Measurements from ENCODE around the gene PSKH1.

PSKH1 gene

DNA sequence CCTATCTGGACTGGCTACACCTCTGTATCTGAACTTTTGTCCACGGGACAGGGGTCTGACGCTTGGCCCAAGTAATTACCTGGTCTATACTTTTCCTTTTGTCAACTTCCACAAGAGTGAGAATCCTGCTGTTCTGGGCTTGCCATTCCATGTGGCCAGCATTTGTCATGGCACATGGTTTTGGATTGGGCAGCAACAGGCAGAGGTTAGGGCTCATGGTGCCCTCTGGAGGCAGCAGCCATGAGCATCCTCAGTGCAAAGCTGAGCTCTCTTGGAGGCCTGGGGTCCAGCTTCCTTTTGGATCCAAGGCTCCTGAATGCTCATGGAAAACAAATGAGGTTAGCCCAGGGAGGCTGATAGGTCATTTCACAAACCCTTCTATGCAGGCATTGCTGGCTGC, 27.7 kb upstream of the PSKH1 start:
- no peak for DNase-seq (ENCODE audit: low spot score)

DNA sequence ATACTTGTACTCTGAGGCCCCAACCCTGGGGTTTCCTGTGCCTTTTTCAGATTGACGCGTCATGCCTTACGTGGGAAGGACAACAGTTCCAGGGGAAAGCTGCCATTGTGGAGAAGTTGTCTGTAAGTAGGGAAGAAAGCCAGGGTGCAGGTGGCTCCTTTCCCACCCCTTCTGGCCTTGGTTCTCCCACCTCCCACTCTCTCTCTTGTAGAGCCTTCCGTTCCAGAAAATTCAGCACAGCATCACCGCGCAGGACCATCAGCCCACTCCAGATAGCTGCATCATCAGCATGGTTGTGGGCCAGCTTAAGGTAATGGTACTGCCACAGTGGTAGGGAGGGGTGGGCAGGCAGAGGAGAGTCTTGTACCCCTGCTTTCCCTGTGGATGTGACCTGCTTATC, 24.8 kb upstream of the PSKH1 start:
- no peak for DNase-seq (ENCODE audit: low spot score)

DNA sequence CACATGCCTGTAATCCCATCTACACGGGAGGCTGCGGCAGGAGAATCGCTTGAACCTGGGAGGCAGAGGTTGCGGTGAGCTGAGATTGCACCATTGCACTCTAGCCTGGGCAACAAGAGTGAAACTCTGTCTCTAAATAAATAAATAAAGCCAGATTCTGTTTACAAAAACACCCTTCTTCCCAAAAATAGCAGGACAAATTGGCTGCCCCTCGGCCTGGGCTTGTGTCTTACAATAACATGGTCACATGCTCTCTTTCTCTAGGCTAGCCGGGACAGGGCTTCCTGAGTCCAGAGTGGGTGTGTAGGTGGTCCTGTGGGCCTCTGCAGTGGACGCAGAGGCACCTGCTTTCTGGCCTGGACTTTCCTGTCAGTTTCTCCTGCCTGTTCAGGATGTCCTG, 23.4 kb upstream of the PSKH1 start:
- DNase-seq (ENCODE audit: low spot score) = no peak

DNA sequence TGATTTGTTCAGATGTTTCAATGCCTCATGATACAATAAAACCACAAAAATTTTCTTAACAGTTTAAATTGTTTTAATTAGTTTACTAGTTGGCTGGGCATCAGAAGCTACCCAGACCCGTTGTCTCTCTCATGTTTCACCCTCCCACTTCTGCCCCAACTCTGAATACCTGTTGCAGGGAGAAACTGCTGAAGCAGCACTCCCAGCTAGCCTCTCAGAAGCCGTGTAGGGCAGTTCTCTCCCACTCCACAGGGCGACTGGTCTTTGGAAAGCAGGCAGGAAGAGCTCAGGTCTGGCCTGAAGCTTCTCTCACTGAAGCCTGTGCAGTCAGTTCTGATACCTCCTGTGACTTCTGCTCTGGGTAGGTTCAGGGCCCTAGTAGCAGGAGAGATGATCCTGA, 21.8 kb upstream of the PSKH1 start:
- DNase-seq (ENCODE audit: low spot score) = no peak

DNA sequence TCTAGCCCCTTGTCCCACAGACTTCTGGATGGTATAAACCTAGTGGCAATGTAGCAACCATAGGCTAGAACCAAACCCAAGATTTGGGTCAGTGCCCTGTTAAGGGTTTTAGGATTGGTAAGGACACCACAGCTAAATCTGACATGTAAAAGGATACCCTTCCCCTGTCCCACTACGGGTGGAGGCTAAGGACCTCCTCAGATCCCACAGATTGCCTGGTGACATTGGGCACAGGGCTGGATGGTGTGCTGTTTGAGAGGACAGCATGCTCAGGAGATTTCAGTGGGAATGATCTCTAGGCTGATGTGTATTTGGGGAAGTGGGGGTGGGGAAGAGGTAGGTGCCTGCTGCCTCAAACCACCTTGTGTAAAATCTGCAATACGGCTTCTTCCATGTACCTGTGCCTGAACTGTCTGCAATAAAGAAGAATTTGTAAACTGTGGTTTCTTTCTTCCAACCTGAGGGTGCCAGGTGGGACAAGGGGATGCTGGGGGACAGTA, 20.9 kb upstream of the PSKH1 start:
- DNase-seq (ENCODE audit: low spot score) = no peak

DNA sequence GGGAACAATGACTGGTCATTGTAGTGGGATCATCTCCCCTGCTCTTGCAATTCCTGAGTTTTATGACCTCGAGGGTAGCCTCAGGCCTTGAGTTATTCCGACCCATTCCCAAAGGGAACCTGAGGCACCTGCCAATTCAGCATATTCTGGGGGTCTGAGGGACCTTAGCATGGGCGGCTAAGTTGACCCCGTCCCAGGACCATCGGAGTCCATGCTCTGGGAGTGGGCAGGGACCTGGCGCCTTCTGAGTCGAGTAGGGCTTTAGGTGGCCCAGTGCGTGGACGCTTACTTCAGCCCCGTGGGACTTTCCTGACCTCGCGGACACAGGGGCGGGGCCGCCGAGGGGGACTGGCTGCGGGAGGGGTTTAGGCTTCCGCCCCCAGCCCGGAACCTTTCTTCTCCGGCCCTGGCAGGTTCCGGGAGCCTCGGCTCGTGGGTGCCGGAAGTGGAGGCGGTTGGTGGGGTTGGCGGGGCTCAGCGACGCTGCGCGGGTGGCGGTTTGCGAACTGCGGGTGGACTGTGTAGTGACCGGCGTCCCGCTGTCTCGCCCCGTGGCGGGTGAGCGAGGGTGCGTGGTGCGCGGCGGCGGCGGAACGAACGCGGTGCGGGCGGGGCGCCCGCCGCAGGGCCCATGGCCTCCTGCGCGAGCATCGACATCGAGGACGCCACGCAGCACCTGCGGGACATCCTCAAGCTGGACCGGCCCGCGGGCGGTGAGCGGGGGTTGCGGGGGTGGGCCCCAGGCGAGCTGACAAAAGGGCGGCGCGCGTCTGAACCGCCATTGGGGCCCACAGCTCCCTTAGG, 20.2 kb upstream of the PSKH1 start, which contains the start of gene EDC4:
TSS of gene EDC4 (plus strand) at position 422 of the 804 bp plus-strand sequence. CDS start at position 632, 210 bp downstream.
- peak; percentile 88 for DNase-seq (ENCODE audit: low spot score)

DNA sequence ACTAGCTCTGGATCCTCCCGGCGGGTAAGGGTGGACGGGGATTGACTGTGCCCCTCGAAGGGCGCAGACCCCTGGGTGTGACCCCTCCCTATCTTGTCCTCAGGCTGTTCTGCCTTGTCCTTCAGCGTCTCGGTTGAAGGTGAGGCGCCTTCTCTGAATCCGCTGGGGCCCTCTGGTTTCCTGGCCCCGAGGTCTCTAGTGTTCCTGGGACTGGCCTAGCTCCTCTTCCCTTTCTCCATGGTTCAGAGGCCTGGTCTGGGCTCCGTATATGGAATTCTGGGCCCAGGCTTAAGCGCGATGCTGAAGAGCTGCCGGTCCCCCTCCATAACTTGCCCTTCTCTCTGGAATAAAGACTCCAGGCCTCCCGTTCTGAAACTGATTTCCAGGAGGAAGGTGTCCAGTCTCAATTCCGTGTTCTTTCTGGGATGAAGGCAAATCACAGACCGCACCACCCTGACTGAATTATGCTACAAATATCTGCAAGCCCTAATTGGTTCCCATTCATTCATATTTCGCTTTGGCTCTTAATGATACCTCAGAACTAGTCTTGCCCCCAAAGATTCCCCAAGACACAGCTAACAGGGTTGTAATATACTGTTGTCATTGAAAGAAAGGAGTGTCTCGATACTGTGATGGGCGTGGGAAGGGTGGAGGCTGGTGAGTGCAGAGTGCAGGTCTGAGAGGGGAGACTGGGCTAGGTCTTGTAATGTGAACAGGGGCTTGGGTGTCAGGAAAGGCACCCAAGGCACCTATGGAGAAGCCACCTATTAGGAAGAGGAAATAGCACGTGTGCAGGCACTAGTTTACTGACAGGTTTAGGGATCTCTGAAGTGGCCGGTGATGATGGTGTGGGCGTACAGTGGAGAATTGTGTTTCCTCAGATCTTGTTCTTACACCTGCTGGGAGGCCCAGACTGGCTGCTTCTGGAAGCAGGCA, 19.4 kb upstream of the PSKH1 start:
- peak; percentile 44 for DNase-seq (ENCODE audit: low spot score)

DNA sequence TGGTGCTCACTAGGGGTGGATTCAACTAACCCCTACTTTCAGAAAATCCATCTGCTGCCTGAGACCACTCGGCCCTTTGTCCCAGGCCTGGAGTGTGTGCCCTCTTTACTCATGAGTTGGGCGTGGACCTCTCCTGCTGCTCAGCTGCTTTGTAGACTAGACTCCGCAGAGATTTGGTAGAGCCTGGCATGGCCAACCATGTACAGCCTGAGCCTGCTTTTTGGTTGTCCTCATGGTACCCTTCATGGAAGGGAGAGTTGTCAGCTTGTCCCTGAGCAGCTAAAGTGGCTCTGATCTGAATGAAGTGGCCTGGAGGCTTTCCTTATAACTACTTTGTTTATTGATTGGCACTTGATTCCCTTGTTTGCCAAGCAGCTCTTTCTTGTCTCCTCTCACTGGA, 18.7 kb upstream of the PSKH1 start:
- DNase-seq (ENCODE audit: low spot score) = no peak

DNA sequence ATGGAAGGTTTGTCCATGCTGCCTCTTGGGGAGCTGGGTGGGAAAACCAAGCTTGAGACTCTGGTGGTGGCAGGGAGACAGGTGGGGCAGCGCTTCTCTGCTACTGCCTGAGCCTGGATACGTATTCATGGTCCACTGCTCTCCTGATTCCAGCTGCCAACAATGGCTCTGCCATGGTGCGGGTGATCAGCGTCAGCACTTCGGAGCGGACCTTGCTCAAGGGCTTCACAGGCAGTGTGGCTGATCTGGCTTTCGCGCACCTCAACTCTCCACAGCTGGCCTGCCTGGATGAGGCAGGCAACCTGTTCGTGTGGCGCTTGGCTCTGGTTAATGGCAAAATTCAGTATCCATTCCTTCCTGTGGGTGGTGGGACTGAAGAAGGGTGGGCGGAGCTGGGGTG, 16.0 kb upstream of the PSKH1 start:
- DNase-seq (ENCODE audit: low spot score) = no peak

DNA sequence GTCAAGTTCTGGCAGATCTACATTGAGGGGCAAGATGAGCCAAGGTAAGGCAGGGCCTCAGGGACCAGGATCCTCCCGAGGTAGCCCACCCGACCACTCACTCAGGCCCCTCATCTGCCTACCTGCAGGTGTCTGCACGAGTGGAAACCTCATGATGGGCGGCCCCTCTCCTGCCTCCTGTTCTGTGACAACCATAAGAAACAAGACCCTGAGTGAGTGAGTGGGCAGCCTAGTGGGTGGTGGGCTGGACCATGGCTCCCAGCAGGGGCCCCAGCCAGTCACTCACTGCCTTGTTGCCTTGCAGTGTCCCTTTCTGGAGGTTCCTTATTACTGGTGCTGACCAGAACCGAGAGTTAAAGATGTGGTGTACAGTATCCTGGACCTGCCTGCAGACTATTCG, 14.8 kb upstream of the PSKH1 start:
- DNase-seq (ENCODE audit: low spot score) = no peak

DNA sequence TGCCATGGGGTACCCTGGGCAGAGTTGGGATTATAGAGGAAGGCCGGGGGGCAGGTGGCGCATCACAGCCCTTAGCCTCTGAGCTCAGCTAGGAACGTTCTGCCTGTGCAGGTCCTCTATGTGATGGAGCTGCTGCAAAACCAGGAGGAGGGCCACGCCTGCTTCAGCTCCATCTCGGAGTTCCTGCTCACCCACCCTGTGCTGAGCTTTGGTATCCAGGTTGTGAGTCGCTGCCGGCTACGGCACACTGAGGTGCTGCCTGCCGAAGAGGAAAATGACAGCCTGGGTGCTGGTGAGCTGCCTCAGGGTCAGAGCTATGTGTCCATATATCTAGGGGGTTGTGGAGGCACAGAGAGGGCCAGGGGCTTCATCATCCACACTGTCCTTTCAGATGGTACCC, 14.2 kb upstream of the PSKH1 start:
- no peak for DNase-seq (ENCODE audit: low spot score)

DNA sequence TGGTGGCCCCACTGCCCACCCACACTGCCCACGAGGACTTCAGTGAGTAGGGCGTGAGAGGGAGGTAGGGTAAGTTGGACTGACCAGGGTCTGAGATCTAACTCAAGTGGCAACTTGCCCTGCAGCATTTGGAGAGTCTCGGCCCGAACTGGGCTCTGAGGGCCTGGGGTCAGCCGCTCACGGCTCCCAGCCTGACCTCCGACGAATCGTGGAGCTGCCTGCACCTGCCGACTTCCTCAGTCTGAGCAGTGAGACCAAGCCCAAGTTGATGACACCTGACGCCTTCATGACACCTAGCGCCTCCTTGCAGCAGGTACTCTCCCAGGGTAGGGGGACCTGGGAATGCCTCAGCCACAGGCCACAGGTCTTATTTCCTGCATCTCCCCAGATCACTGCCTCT, 13.6 kb upstream of the PSKH1 start:
- DNase-seq (ENCODE audit: low spot score) = no peak

DNA sequence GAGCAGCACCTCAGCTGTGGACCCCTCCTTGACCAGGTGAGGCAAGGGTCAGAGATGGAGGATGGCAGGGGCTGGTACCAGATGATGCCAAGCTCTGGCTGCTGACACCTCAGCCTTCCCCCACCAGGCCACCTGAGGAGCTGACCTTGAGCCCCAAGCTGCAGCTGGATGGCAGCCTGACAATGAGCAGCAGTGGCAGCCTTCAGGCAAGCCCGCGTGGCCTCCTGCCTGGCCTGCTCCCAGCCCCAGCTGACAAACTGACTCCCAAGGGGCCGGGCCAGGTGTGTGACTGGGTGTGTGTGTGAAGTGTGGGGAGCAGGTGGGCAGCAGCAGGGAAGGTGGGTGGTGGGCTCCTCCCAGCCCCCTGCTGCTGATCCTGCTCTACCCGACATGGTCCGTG, 13.1 kb upstream of the PSKH1 start:
- no peak for DNase-seq (ENCODE audit: low spot score)

DNA sequence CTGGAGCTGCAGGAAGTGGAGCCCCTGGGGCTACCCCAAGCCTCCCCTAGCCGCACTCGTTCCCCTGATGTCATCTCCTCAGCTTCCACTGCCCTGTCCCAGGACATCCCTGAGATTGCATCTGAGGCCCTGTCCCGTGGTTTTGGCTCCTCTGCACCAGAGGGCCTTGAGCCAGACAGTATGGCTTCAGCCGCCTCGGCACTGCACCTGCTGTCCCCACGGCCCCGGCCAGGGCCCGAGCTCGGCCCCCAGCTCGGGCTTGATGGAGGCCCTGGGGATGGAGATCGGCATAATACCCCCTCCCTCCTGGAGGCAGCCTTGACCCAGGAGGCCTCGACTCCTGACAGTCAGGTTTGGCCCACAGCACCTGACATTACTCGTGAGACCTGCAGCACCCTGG, 12.5 kb upstream of the PSKH1 start:
- DNase-seq (ENCODE audit: low spot score) = no peak

DNA sequence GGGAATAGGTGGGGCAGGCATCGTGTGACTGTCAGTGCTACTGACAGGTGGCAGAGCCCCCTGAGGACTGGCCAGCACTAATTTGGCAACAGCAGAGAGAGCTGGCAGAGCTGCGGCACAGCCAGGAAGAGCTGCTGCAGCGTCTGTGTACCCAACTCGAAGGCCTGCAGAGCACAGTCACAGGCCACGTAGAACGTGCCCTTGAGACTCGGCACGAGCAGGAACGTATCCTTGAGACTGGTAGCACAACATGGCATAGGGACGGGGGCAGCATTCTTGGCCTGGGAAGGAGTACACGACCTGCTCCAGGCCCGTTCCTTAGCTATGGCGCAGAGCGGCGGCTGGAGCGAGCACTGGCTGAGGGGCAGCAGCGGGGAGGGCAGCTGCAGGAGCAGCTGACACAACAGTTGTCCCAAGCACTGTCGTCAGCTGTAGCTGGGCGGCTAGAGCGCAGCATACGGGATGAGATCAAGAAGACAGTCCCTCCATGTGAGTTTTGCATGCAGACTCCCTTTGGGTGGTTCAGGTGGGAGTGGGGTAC, 11.4 kb upstream of the PSKH1 start:
- no peak for DNase-seq (ENCODE audit: low spot score)

DNA sequence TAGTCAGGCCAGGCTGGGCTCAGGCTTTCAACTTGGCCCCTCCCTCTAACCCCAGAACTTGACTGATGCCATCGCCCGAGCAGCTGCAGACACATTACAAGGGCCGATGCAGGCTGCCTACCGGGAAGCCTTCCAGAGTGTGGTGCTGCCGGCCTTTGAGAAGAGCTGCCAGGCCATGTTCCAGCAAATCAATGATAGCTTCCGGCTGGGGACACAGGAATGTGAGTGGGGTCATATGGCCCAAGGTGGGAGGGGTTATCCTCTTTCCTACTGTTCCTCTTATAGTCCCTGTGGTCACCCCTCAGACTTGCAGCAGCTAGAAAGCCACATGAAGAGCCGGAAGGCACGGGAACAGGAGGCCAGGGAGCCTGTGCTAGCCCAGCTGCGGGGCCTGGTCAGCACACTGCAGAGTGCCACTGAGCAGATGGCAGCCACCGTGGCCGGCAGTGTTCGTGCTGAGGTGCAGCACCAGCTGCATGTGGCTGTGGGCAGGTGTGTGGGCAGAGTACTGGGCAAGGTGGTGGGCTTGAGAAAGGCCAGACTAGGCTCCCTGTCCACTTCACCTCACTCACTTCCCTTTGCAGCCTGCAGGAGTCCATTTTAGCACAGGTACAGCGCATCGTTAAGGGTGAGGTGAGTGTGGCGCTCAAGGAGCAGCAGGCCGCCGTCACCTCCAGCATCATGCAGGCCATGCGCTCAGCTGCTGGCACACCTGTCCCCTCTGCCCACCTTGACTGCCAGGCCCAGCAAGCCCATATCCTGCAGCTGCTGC, 10.5 kb upstream of the PSKH1 start:
- no peak for DNase-seq (ENCODE audit: low spot score)

DNA sequence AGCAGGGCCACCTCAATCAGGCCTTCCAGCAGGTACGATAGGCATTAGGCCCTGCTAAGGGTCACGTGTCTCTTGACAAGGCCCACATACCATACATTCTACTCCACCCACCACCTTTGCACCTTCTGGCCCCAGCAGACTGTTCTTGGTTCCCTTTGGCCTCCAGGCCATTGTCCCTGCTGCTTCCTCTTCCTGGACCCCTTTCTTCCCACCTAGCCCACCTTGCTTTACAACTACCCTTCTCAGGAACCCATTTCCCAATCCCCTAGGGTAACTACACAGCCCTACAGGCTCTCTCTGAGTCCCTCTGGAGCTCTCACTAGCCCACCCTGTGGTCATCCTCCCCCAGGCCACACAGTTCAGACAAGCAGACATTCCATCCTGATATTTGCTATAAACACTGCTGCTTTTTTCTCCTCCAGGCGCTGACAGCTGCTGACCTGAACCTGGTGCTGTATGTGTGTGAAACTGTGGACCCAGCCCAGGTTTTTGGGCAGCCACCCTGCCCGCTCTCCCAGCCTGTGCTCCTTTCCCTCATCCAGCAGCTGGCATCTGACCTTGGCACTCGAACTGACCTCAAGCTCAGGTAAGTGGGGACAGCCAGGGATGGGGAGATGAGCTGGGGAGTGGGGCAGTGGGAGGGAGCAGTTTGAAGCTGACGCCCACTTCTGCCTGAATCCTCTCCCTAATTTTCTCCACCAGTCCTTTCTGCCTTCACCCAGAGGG, 9.7 kb upstream of the PSKH1 start:
- DNase-seq (ENCODE audit: low spot score) = no peak

DNA sequence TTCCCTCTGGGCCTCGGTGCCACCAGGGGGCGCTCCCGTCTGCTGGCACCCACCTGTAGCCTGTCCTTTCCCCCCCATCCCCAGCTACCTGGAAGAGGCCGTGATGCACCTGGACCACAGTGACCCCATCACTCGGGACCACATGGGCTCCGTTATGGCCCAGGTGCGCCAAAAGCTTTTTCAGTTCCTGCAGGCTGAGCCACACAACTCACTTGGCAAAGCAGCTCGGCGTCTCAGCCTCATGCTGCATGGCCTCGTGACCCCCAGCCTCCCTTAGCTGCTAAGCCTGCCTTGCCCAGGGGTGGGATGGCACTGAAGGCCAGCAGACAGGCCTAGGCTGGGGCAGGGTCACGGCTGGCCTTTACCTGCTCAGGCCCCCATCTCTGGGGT, 9.2 kb upstream of the PSKH1 start:
- DNase-seq (ENCODE audit: low spot score) = peak; percentile 97

DNA sequence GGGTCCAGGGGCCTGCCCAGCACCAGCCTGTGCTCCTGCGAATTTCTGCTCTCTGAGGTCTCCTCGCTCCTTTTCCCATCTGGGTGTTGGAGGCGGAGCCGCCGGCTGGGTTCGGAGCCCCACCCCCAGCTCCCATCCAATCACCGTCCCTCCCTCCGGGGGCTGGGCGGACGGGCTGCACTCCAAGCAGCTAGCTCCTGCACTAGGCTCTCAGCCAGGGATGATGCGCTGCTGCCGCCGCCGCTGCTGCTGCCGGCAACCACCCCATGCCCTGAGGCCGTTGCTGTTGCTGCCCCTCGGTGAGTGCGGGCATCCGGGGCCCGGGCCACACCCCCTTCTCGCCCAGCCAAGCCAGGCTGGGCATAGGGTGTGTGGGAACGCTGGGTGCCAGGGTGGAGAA, 8.4 kb upstream of the PSKH1 start, which contains the start of gene NRN1L:
TSS of gene NRN1L (plus strand) at position 202 of the 400 bp plus-strand sequence. CDS start at position 221, 19 bp downstream.
- peak; percentile 61 for DNase-seq (ENCODE audit: low spot score)

DNA sequence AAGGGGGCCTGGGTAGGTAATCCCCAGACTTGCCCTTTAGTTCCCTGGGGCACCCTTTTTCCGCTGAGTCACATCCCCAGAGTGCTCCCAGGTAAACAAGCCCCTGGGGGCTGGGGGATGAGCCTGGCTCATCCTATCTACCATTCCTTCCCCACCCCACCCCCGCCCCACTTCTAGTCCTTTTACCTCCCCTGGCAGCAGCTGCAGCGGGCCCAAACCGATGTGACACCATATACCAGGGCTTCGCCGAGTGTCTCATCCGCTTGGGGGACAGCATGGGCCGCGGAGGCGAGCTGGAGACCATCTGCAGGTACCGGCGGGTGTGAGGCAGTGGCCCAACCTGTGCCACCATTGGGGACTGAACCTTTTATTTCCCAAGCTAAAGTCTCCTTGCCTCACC, 7.5 kb upstream of the PSKH1 start:
- no peak for DNase-seq (ENCODE audit: low spot score)

DNA sequence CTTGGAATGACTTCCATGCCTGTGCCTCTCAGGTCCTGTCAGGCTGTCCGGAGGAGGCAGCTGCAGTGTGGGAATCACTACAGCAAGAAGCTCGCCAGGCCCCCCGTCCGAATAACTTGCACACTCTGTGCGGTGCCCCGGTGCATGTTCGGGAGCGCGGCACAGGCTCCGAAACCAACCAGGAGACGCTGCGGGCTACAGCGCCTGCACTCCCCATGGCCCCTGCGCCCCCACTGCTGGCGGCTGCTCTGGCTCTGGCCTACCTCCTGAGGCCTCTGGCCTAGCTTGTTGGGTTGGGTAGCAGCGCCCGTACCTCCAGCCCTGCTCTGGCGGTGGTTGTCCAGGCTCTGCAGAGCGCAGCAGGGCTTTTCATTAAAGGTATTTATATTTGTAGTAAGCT, 7.1 kb upstream of the PSKH1 start:
- no peak for DNase-seq (ENCODE audit: low spot score)
